ENCODE results near the gene HTR3E.

- TF ChIP-seq CTCF (IDR thresholded peaks at IDR 0.05): peak in 1 of 6 experiments; percentile 8
- TF ChIP-seq EP300 (IDR thresholded peaks at IDR 0.05): no peak
- peak in 1 of 4 donors; percentile 67 for TF ChIP-seq POLR2A (IDR thresholded peaks at IDR 0.05)
- TF ChIP-seq POLR2AphosphoS5 (IDR thresholded peaks at IDR 0.05): peak in 1 of 2 donors; percentile 55
Observed at GRCh38 chr3:184154885-184155643, 58.2 kb downstream of the HTR3E start, which contains the start of gene DVL3.
